WTC11 (cell line): ENCODE measurements around the gene SAMD3. TPM values are rescaled to one million over a fixed set of nuclear protein-coding genes. Genes with fewer than 3 reads are reported as not detected.

Source experiments
- ATAC-seq: fragments of 200-7000 bp; cut with Tn5 transposase; 2 replicates; pipeline ENCODE4 v1.10.0; 2021; ENCODE audit warnings: mild to moderate bottlenecking, moderate library complexity
- CTCF ChIA-PET: fragments of 300-600 bp; sonication (Branson Sonifier 250); formaldehyde crosslinking; loops from one replicate; lab custom pipeline; 2021; ENCODE audit warnings: antibody characterized with exemption; lab: Charles Lee
- POLR2A ChIA-PET: fragments of 350-600 bp; sonication (Branson Sonifier 250); formaldehyde crosslinking; loops from one replicate; lab custom pipeline; 2021; ENCODE audit warnings: antibody characterized with exemption; lab: Charles Lee
- DNase-seq: peaks from one replicate; pipeline ENCODE4 v3.0.0; 2021; ENCODE audit warnings: low spot score
- H3K27ac Mint-ChIP-seq: 2 replicates; pipeline ENCODE4 v1.8.0; 2021; ENCODE audit warnings: mixed read lengths
- H3K27me3 Mint-ChIP-seq: 2 replicates; pipeline ENCODE4 v1.8.0; 2021; ENCODE audit warnings: low read depth, mild to moderate bottlenecking, moderate library complexity, mixed read lengths
- H3K36me3 Mint-ChIP-seq: 2 replicates; pipeline ENCODE4 v1.8.0; 2021; ENCODE audit warnings: mixed read lengths
- H3K4me1 Mint-ChIP-seq: 2 replicates; pipeline ENCODE4 v1.8.0; 2022; ENCODE audit warnings: mixed read lengths
- H3K4me3 Mint-ChIP-seq: 2 replicates; pipeline ENCODE4 v1.8.0; 2021; ENCODE audit warnings: mild to moderate bottlenecking, moderate library complexity, mixed read lengths
- H3K9me3 Mint-ChIP-seq: 2 replicates; pipeline ENCODE4 v1.8.0; 2021; ENCODE audit warnings: mixed read lengths
- ATF1 ChIP-seq: sonication (generic); formaldehyde crosslinking; IDR thresholded peaks from 2 replicates; pipeline ENCODE4 v1.8.1; 2023; ENCODE audit warnings: mild to moderate bottlenecking, moderate library complexity, missing genetic modification reagents
- CREB1 ChIP-seq: sonication (generic); formaldehyde crosslinking; IDR thresholded peaks from 2 replicates; pipeline ENCODE4 v1.8.0; 2023; ENCODE audit warnings: mild to moderate bottlenecking, missing genetic modification reagents
- E2F5 ChIP-seq: sonication (generic); formaldehyde crosslinking; IDR thresholded peaks from 2 replicates; pipeline ENCODE4 v1.8.1; 2022; ENCODE audit warnings: mild to moderate bottlenecking, moderate library complexity, missing genetic modification reagents
- GRHL2 ChIP-seq: fragments of 250-450 bp; sonication (Bioruptor Pico); IDR thresholded peaks from 2 replicates; pipeline ENCODE4 v1.8.0; 2022; ENCODE audit warnings: mild to moderate bottlenecking, moderate library complexity; ENCODE audit not compliant: insufficient replicate concordance, severe bottlenecking
- IRF1 ChIP-seq: sonication (generic); formaldehyde crosslinking; IDR thresholded peaks from 2 replicates; pipeline ENCODE4 v1.8.0; 2023; ENCODE audit warnings: missing genetic modification reagents
- IRF2 ChIP-seq: sonication (generic); formaldehyde crosslinking; IDR thresholded peaks from 2 replicates; pipeline ENCODE4 v1.8.0; 2022; ENCODE audit warnings: low read depth, missing genetic modification reagents, borderline replicate concordance
- JAZF1 ChIP-seq: fragments of 250-450 bp; sonication (Bioruptor Pico); IDR thresholded peaks from 2 replicates; pipeline ENCODE4 v1.9.0; 2021; ENCODE audit warnings: moderate library complexity, mild to moderate bottlenecking, inconsistent platforms
- MLX ChIP-seq: sonication (generic); formaldehyde crosslinking; IDR thresholded peaks from 2 replicates; pipeline ENCODE4 v1.8.1; 2023; ENCODE audit warnings: mild to moderate bottlenecking, missing genetic modification reagents, moderate library complexity
- MYBL2 ChIP-seq: sonication (generic); formaldehyde crosslinking; IDR thresholded peaks from 2 replicates; pipeline ENCODE4 v1.8.1; 2023; ENCODE audit warnings: mild to moderate bottlenecking, moderate library complexity, missing genetic modification reagents
- NFATC4 ChIP-seq: fragments of 250-450 bp; sonication (Bioruptor Pico); IDR thresholded peaks from 2 replicates; pipeline ENCODE4 v1.9.0; 2021; ENCODE audit warnings: mild to moderate bottlenecking
- NFYB ChIP-seq: sonication (generic); formaldehyde crosslinking; conservative IDR thresholded peaks from 2 replicates; pipeline ENCODE4 v1.8.0; 2022; ENCODE audit warnings: low read depth, missing genetic modification reagents
- NR2C2 ChIP-seq: sonication (generic); formaldehyde crosslinking; IDR thresholded peaks from 2 replicates; pipeline ENCODE4 v1.8.0; 2022; ENCODE audit warnings: mild to moderate bottlenecking, missing genetic modification reagents
- OVOL2 ChIP-seq: fragments of 250-450 bp; sonication (Bioruptor Pico); IDR thresholded peaks from 2 replicates; pipeline ENCODE4 v1.9.0; 2021; ENCODE audit warnings: mild to moderate bottlenecking, borderline replicate concordance
- SOX15 ChIP-seq: fragments of 250-450 bp; sonication (Bioruptor Pico); IDR thresholded peaks from 2 replicates; pipeline ENCODE4 v1.9.0; 2021; ENCODE audit warnings: mild to moderate bottlenecking
- SP1 ChIP-seq: sonication (generic); formaldehyde crosslinking; conservative IDR thresholded peaks from 2 replicates; pipeline ENCODE4 v1.8.1; 2022; ENCODE audit warnings: missing genetic modification reagents
- TEAD1 ChIP-seq: sonication (generic); formaldehyde crosslinking; IDR thresholded peaks from 2 replicates; pipeline ENCODE4 v1.8.0; 2022; ENCODE audit warnings: mild to moderate bottlenecking, missing genetic modification reagents
- TEAD4 ChIP-seq: sonication (generic); formaldehyde crosslinking; IDR thresholded peaks from 2 replicates; pipeline ENCODE4 v1.8.0; 2022; ENCODE audit warnings: mild to moderate bottlenecking, missing genetic modification reagents
- TP53 ChIP-seq: sonication (generic); formaldehyde crosslinking; IDR thresholded peaks from 2 replicates; pipeline ENCODE4 v1.8.1; 2023; ENCODE audit warnings: mild to moderate bottlenecking, missing genetic modification reagents
- ZBTB21 ChIP-seq: sonication (generic); formaldehyde crosslinking; IDR thresholded peaks from 2 replicates; pipeline ENCODE4 v1.8.1; 2023; ENCODE audit warnings: mild to moderate bottlenecking, missing genetic modification reagents, borderline replicate concordance
- ZNF263 ChIP-seq: sonication (generic); formaldehyde crosslinking; IDR thresholded peaks from 2 replicates; pipeline ENCODE4 v1.8.1; 2022; ENCODE audit warnings: low read depth, mild to moderate bottlenecking, moderate library complexity, missing genetic modification reagents
- ZNF416 ChIP-seq: fragments of 250-450 bp; sonication (Bioruptor Pico); IDR thresholded peaks from 2 replicates; pipeline ENCODE4 v1.9.0; 2021; ENCODE audit warnings: mild to moderate bottlenecking, inconsistent platforms
- ZNF425 ChIP-seq: fragments of 250-450 bp; sonication (Bioruptor Pico); conservative IDR thresholded peaks from 2 replicates; pipeline ENCODE4 v1.9.0; 2021; ENCODE audit warnings: mild to moderate bottlenecking
- ZSCAN18 ChIP-seq: fragments of 250-450 bp; sonication (Bioruptor Pico); IDR thresholded peaks from 2 replicates; pipeline ENCODE4 v2.1.2; 2022; ENCODE audit warnings: mild to moderate bottlenecking, moderate library complexity
- total RNA-seq: library from RNA; stranded (reverse); gene quantifications from 3 replicates; pipeline ENCODE4 v1.2.3, GENCODE V29; 2021

The SAMD3 gene
- total RNA-seq, 1 experiment from 2014 or later = 1.2 TPM

- TF ChIP-seq NFYB (CRISPR knock-in tag) = no peak
- TF ChIP-seq GRHL2 (CRISPR knock-in tag) = no peak
- TF ChIP-seq ZNF263 (CRISPR knock-in tag) = no peak
- no peak for TF ChIP-seq JAZF1 (CRISPR knock-in tag)
- TF ChIP-seq CREB1 (CRISPR knock-in tag) = no peak
- TF ChIP-seq TEAD1 = no peak
- no peak for TF ChIP-seq MLX (CRISPR knock-in tag)
- no peak for TF ChIP-seq ZNF416 (CRISPR knock-in tag)
- TF ChIP-seq, all 79 proteins: peak for 0
- Mint-ChIP-seq H3K27ac (no peak overlapping the region), H3K4me3 (no peak overlapping the region), H3K9me3 (peaks cover 17% of the 10 kb centered on the region), H3K27me3 (no peaks in the 10 kb centered on the region), H3K4me1 (peaks cover 13% of the 10 kb centered on the region), H3K36me3 (peaks cover 17% of the 10 kb centered on the region)
- CTCF ChIA-PET = no interaction called here
- DNase-seq (no peak), ATAC-seq (no peak)
- POLR2A ChIA-PET = no interaction called here
These were observed 60.3 kb downstream of the SAMD3 start for GRCh38 chr6:130162421-130162820.

GRCh38 chr6:130161683-130162404 is 60.9 kb downstream of the SAMD3 start:
- CTCF ChIA-PET = no interaction called here
- ATAC-seq = no peak
- POLR2A ChIA-PET = no interaction called here

GRCh38 chr6:130159956-130160355 is 62.8 kb downstream of the SAMD3 start:
- no peak for DNase-seq
- Mint-ChIP-seq H3K27me3 (no peaks in the 10 kb centered on the region), H3K27ac (no peak overlapping the region), H3K9me3 (peaks cover 17% of the 10 kb centered on the region), H3K36me3 (peaks cover 17% of the 10 kb centered on the region), H3K4me1 (peaks cover 9% of the 10 kb centered on the region), H3K4me3 (no peak overlapping the region)
- TF ChIP-seq MYBL2 = no peak
- TF ChIP-seq ZBTB21 (CRISPR knock-in tag) = no peak
- no peak for TF ChIP-seq TEAD4 (CRISPR knock-in tag)
- no peak for TF ChIP-seq ZSCAN18 (CRISPR knock-in tag)
- TF ChIP-seq SOX15 (CRISPR knock-in tag) = no peak
- ATAC-seq = no peak
- ChIA-PET CTCF (no interaction called here), POLR2A (interaction anchor here (0.6 kb wide), 1 partner anchor 29 kb away, joined by 7 read pairs; no protein-coding TSS in a partner anchor)

More at GRCh38 chr6:130161683-130162404, 60.9 kb downstream of the SAMD3 start:
- DNase-seq = no peak
- Mint-ChIP-seq H3K9me3 (peaks cover 17% of the 10 kb centered on the region), H3K36me3 (peaks cover 17% of the 10 kb centered on the region), H3K27me3 (no peaks in the 10 kb centered on the region), H3K4me1 (peaks cover 13% of the 10 kb centered on the region), H3K4me3 (no peak overlapping the region), H3K27ac (0 out of 2 replicates have a peak overlapping the region, but pooled peaks have one; percentile 7)
- TF ChIP-seq JAZF1 (CRISPR knock-in tag) = no peak
- TF ChIP-seq OVOL2 (CRISPR knock-in tag) = no peak
- TF ChIP-seq TEAD4 (CRISPR knock-in tag) = no peak
- no peak for TF ChIP-seq ATF1 (CRISPR knock-in tag)
- no peak for TF ChIP-seq IRF2 (CRISPR knock-in tag)

- ChIA-PET POLR2A (no interaction called here), CTCF (no interaction called here)
- TF ChIP-seq NR2C2 (CRISPR knock-in tag) (no peak), SOX15 (CRISPR knock-in tag) (no peak), ZNF425 (no peak), NFATC4 (CRISPR knock-in tag) (no peak), TP53 (CRISPR knock-in tag) (no peak), IRF1 (no peak), SP1 (CRISPR knock-in tag) (no peak), E2F5 (CRISPR knock-in tag) (no peak), ZNF263 (CRISPR knock-in tag) (no peak)
These were observed 64.2 kb downstream of the SAMD3 start for GRCh38 chr6:130158548-130158947.

More at GRCh38 chr6:130158548-130158947, 64.2 kb downstream of the SAMD3 start:
- no peak overlapping the region for H3K4me3 Mint-ChIP-seq
- H3K4me1 Mint-ChIP-seq = peaks cover 6% of the 10 kb centered on the region; the same call in 1 of the 2 replicates
- ATAC-seq (no peak), DNase-seq (no peak)
- peaks cover 15% of the 10 kb centered on the region for H3K36me3 Mint-ChIP-seq
- H3K27me3 Mint-ChIP-seq = no peaks in the 10 kb centered on the region
- H3K9me3 Mint-ChIP-seq = peaks cover 17% of the 10 kb centered on the region
- no peak overlapping the region for H3K27ac Mint-ChIP-seq
